Ascending aorta (tissue), 2 donors: ENCODE results near the gene PCDHGB1. TPM values are rescaled to one million over a fixed set of nuclear protein-coding genes. Genes with fewer than 3 reads are reported as not detected.

Source experiments
- DNase-seq, 2 donors: peaks; one replicate each; pipeline ENCODE4 v3.0.0-alpha.2; 2019; ENCODE audit warnings: low spot score in 2 of 2
- H3K27ac ChIP-seq, 2 donors: fragments of 200-600 bp; sonication (generic); one replicate each; pipeline ENCODE4 v1.5.1; 2016 to 2017; ENCODE audit warnings: mild to moderate bottlenecking in 1 of 2
- H3K27me3 ChIP-seq: fragments of 200-600 bp; sonication (generic); one replicate; pipeline ENCODE4 v1.5.1; 2017
- H3K36me3 ChIP-seq, 2 donors: fragments of 200-600 bp; sonication (generic); one replicate each; pipeline ENCODE4 v1.5.1; 2016
- H3K4me1 ChIP-seq, 2 donors: fragments of 200-600 bp; sonication (generic); one replicate each; pipeline ENCODE4 v1.5.1; 2016 to 2017; ENCODE audit warnings: mild to moderate bottlenecking in 1 of 2
- H3K4me3 ChIP-seq, 2 donors: fragments of 200-600 bp; sonication (generic); one replicate each; pipeline ENCODE4 v1.5.1; 2016 to 2017; ENCODE audit warnings: mild to moderate bottlenecking in 1 of 2
- H3K9me3 ChIP-seq, 2 donors: fragments of 200-600 bp; sonication (generic); one replicate each; pipeline ENCODE4 v1.5.1; 2016
- intact Hi-C: fragments of 100-400 bp; cut with DNase I; formaldehyde crosslinking; loops from one replicate; pipeline ENCODE4 v1.15.1; 2023
- total RNA-seq: library from RNA; depleted of rRNA; stranded (reverse); fragments of >200 nt; gene quantifications from one replicate; pipeline ENCODE4 v1.1.0, GENCODE V29; 2016
- TF ChIP-seq, protein P1 (sequence below), 3 experiments: fragments of 200-600 bp in 2 of 3; fragments of 450-650 bp in 1 of 3; sonication (generic) in 2 of 3; IDR thresholded peaks; one replicate each; pipeline ENCODE4 v1.5.1; 2016 to 2019; ENCODE audit warnings: antibody characterized with exemption in 3 of 3, mild to moderate bottlenecking in 1 of 3, moderate library complexity in 1 of 3

The PCDHGB1 gene
- total RNA-seq, 1 donor from 2014 or later, result 1.8 TPM

DNA sequence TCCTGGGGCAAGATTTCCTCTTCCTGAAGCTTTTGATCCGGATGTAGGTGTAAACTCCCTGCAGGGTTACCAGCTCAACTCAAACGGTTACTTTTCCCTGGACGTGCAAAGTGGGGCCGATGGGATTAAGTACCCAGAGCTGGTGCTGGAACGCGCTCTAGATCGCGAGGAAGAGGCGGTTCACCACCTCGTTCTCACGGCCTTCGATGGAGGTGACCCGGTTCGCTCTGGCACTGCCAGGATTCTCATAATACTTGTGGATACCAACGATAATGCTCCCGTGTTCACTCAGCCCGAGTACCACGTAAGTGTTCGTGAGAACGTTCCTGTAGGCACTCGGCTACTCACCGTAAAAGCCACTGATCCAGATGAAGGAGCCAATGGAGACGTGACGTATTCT is 5.7 kb downstream of the PCDHGB1 start:
- no peak overlapping the region for H3K27ac ChIP-seq
- peak overlapping the region; percentile 29 to 30 for H3K4me3 ChIP-seq
- H3K9me3 ChIP-seq, result peaks cover 81 to 99% of the 10 kb centered on the region in 2 donors
- H3K4me1 ChIP-seq, result no peaks in the 10 kb centered on the region
- DNase-seq, result no peak
- intact Hi-C loops, result no loop called here
- TF ChIP-seq, protein P1, sequence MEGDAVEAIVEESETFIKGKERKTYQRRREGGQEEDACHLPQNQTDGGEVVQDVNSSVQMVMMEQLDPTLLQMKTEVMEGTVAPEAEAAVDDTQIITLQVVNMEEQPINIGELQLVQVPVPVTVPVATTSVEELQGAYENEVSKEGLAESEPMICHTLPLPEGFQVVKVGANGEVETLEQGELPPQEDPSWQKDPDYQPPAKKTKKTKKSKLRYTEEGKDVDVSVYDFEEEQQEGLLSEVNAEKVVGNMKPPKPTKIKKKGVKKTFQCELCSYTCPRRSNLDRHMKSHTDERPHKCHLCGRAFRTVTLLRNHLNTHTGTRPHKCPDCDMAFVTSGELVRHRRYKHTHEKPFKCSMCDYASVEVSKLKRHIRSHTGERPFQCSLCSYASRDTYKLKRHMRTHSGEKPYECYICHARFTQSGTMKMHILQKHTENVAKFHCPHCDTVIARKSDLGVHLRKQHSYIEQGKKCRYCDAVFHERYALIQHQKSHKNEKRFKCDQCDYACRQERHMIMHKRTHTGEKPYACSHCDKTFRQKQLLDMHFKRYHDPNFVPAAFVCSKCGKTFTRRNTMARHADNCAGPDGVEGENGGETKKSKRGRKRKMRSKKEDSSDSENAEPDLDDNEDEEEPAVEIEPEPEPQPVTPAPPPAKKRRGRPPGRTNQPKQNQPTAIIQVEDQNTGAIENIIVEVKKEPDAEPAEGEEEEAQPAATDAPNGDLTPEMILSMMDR (IDR thresholded peaks at IDR 0.05), result no peak
- peaks cover 0 to 4% of the 10 kb centered on the region in 2 donors for H3K36me3 ChIP-seq
- no peaks in the 10 kb centered on the region for H3K27me3 ChIP-seq

DNA sequence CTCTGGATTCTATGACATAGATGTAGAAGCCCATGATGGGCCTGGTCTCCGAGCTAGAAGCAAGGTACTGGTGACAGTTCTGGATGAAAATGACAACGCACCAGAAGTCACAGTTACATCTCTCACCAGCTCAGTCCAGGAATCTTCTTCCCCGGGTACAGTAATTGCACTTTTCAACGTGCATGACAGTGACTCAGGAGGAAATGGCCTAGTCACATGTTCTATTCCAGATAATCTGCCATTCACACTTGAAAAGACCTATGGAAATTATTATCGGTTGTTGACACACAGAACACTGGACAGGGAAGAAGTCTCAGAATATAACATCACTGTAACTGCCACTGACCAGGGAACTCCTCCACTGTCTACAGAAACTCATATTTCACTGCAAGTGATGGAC is 6.2 kb downstream of the PCDHGB1 start:
- H3K36me3 ChIP-seq, result peaks cover 0 to 4% of the 10 kb centered on the region in 2 donors
- peaks cover 81 to 99% of the 10 kb centered on the region in 2 donors for H3K9me3 ChIP-seq
- H3K4me3 ChIP-seq, result no peak overlapping the region
- no peaks in the 10 kb centered on the region for H3K4me1 ChIP-seq
- H3K27ac ChIP-seq, result no peak overlapping the region
- no peaks in the 10 kb centered on the region for H3K27me3 ChIP-seq
- DNase-seq, result no peak
- TF ChIP-seq, protein P1 (IDR thresholded peaks at IDR 0.05), result no peak
- intact Hi-C loops, result no loop called here

DNA sequence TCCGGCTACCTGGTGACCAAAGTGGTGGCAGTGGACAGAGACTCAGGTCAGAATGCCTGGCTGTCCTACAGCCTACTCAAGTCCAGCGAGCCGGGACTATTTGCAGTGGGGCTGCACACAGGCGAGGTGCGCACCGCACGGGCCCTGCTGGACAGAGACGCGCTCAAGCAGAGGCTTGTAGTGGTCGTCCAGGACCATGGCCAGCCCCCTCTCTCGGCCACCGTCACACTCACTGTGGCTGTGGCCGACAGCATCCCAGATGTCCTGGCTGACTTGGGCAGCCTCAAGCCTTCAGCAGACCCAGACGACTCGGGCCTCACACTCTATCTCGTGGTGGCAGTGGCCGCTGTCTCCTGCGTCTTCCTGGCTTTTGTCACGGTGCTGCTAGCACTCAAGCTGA is 7.1 kb downstream of the PCDHGB1 start:
- no peak for DNase-seq
- peaks cover 0 to 4% of the 10 kb centered on the region in 2 donors for H3K36me3 ChIP-seq
- H3K27me3 ChIP-seq, result no peaks in the 10 kb centered on the region
- H3K4me1 ChIP-seq, result no peaks in the 10 kb centered on the region
- no peak overlapping the region for H3K27ac ChIP-seq
- TF ChIP-seq, protein P1 (IDR thresholded peaks at IDR 0.05), result no peak
- peaks cover 82 to 97% of the 10 kb centered on the region in 2 donors for H3K9me3 ChIP-seq
- no peak overlapping the region for H3K4me3 ChIP-seq
- intact Hi-C loops, result no loop called here

DNA sequence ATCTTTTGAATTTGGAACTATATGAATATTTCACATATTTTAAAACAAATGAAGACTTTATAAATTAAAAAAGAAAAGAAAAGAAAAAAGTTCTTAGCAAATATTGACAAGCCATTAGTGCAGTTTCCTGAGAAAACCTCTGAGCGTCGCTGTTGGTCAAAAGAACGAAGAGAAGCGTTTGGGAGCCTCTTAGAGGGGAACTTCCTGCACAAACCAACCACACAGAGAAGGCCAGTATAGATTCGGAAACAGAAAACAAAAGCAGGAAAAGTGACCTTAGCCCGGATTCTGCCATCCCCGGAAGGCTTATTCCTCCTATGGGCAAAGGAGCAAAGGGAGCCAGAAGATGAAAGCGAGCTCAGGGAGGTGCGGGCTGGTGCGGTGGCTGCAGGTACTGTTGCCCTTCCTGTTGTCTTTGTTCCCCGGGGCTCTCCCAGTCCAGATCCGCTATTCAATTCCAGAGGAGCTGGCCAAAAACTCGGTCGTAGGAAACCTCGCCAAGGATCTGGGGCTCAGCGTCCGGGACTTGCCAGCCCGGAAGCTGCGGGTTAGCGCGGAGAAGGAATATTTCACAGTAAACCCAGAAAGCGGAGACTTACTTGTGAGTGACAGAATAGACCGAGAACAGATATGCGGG is 10.0 kb downstream of the PCDHGB1 start, which contains the start of gene PCDHGB2:
Gene PCDHGB2 (plus strand): TSS at position 205 of the 637 bp plus-strand sequence. CDS start 142 bp downstream, at position 347.
- peaks cover 96 to 97% of the 10 kb centered on the region in 2 donors for H3K9me3 ChIP-seq
- intact Hi-C loops, result no loop called here
- H3K27me3 ChIP-seq, result no peaks in the 10 kb centered on the region
- TF ChIP-seq, protein P1 (IDR thresholded peaks at IDR 0.05), result peak in 1 of 3 experiments; percentile 22
- no peak within 1 kb of the TSS for H3K27ac ChIP-seq
- no peaks in the 10 kb centered on the region for H3K4me1 ChIP-seq
- DNase-seq, result no peak
- H3K4me3 ChIP-seq, result peak within 1 kb of the TSS; percentile 18 to 25
- H3K36me3 ChIP-seq, result peaks cover 0 to 3% of the 10 kb centered on the region in 2 donors

DNA sequence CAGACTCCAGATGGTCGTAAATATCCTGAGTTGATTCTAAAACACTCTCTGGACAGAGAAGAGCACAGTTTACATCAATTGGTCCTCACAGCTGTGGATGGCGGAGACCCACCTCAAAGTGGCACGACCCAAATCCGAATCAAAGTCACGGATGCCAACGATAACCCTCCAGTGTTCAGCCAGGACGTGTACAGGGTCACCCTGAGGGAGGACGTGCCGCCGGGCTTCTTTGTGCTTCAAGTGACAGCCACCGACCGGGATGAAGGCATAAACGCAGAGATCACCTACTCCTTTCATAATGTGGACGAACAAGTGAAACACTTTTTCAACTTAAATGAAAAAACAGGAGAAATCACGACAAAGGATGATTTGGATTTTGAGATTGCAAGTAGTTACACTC is 10.8 kb downstream of the PCDHGB1 start:
- intact Hi-C loops, result no loop called here
- TF ChIP-seq, protein P1 (IDR thresholded peaks at IDR 0.05), result no peak
- Histone ChIP-seq H3K27ac (no peak overlapping the region), H3K9me3 (peaks cover 96 to 97% of the 10 kb centered on the region in 2 donors), H3K36me3 (no peaks in the 10 kb centered on the region), H3K4me1 (no peaks in the 10 kb centered on the region), H3K27me3 (no peaks in the 10 kb centered on the region), H3K4me3 (peak overlapping the region in 1 of 2 donors; percentile 25)
- no peak for DNase-seq
